DOHH2 (cell line): Measurements from ENCODE around the gene MVB12B.

ENCODE experiments used
- EZH2phosphoT487 ChIP-seq: fragments of 200-600 bp; sonication (generic); IDR thresholded peaks from 2 replicates; pipeline ENCODE4 v1.6.1; 2017; ENCODE audit warnings: borderline replicate concordance, mild to moderate bottlenecking, antibody characterized with exemption, low read length, moderate library complexity, mixed read lengths
- TF ChIP-seq, protein P1 (sequence below): fragments of 200-600 bp; sonication (generic); IDR thresholded peaks from one replicate; pipeline ENCODE4 v1.5.1; 2014; ENCODE audit warnings: antibody characterized with exemption, mild to moderate bottlenecking, low read depth, low read length; ENCODE audit not compliant: poor library complexity, severe bottlenecking

DNA sequence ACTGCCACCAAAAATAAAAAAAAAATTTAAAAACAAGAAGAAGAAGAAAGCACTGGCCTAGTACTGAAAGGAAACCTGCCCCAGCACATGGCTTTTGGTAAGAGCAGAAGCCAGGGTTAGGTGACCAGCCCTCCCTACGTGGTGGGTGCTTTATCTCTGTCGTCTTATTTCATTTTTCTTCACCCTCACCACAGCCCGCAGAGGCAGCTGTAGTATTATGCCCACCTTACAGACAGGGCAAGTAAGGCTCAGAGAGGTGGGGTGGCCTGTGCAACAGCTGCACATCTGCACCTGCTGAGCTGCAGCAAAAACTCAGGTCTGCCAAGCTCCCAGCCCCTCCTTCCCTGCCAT is 146.3 kb downstream of the MVB12B start:
- TF ChIP-seq, protein P1, sequence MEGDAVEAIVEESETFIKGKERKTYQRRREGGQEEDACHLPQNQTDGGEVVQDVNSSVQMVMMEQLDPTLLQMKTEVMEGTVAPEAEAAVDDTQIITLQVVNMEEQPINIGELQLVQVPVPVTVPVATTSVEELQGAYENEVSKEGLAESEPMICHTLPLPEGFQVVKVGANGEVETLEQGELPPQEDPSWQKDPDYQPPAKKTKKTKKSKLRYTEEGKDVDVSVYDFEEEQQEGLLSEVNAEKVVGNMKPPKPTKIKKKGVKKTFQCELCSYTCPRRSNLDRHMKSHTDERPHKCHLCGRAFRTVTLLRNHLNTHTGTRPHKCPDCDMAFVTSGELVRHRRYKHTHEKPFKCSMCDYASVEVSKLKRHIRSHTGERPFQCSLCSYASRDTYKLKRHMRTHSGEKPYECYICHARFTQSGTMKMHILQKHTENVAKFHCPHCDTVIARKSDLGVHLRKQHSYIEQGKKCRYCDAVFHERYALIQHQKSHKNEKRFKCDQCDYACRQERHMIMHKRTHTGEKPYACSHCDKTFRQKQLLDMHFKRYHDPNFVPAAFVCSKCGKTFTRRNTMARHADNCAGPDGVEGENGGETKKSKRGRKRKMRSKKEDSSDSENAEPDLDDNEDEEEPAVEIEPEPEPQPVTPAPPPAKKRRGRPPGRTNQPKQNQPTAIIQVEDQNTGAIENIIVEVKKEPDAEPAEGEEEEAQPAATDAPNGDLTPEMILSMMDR, result no peak
- no peak for TF ChIP-seq EZH2phosphoT487
